Measurements from ENCODE around the gene IRF2BP2.
A peak's percentile ranks its signal among the peaks of the same experiment; 100 is the strongest.

Gene IRF2BP2

GRCh38 chr1:234600418-234601281, 9.3 kb downstream of the IRF2BP2 start:
- Histone ChIP-seq H3K4me2 (ENCODE audit: low read length) (peak overlapping the region; percentile 99), H3K4me1 (peaks cover 17% of the 10 kb centered on the region), H3K79me2 (peaks cover 5% of the 10 kb centered on the region), H2AFZ (no peak overlapping the region), H3K9ac (no peak overlapping the region), H3K36me3 (ENCODE audit: control insufficient read depth, insufficient read depth, low read length) (peaks cover 3% of the 10 kb centered on the region), H3K4me3 (ENCODE audit: low read depth, low read length) (peak overlapping the region; percentile 56), H3K27me3 (ENCODE audit: control insufficient read depth, insufficient read depth, low read length) (no peaks in the 10 kb centered on the region), H3K27ac (peak overlapping the region; percentile 99), H3K9me3 (ENCODE audit: control insufficient read depth, low read length) (no peaks in the 10 kb centered on the region)
- TF ChIP-seq CTCF (IDR thresholded peaks at IDR 0.05) = no peak

GRCh38 chr1:234599617-234600417, 10.2 kb downstream of the IRF2BP2 start:
- Histone ChIP-seq H2AFZ (peak overlapping the region; percentile 73), H3K4me1 (peaks cover 17% of the 10 kb centered on the region), H3K9ac (peak overlapping the region; percentile 46), H3K79me2 (peaks cover 3% of the 10 kb centered on the region), H3K4me3 (ENCODE audit: low read depth, low read length) (peak overlapping the region; percentile 56), H3K4me2 (ENCODE audit: low read length) (peak overlapping the region; percentile 99), H3K27me3 (ENCODE audit: control insufficient read depth, insufficient read depth, low read length) (no peaks in the 10 kb centered on the region), H3K36me3 (ENCODE audit: control insufficient read depth, insufficient read depth, low read length) (no peaks in the 10 kb centered on the region), H3K27ac (peak overlapping the region; percentile 99), H3K9me3 (ENCODE audit: control insufficient read depth, low read length) (no peaks in the 10 kb centered on the region)
- no peak for TF ChIP-seq CTCF (IDR thresholded peaks at IDR 0.05)

GRCh38 chr1:234598974-234599616, 10.9 kb downstream of the IRF2BP2 start:
- H3K27me3 ChIP-seq (ENCODE audit: control insufficient read depth, insufficient read depth, low read length) = no peaks in the 10 kb centered on the region
- no peak overlapping the region for H2AFZ ChIP-seq
- H3K4me1 ChIP-seq = peaks cover 17% of the 10 kb centered on the region
- no peaks in the 10 kb centered on the region for H3K9me3 ChIP-seq (ENCODE audit: control insufficient read depth, low read length)
- H3K27ac ChIP-seq = peak overlapping the region; percentile 99
- H3K36me3 ChIP-seq (ENCODE audit: control insufficient read depth, insufficient read depth, low read length) = no peaks in the 10 kb centered on the region
- no peaks in the 10 kb centered on the region for H3K79me2 ChIP-seq
- H3K9ac ChIP-seq = no peak overlapping the region
- H3K4me2 ChIP-seq (ENCODE audit: low read length) = peak overlapping the region; percentile 89
- peak overlapping the region; percentile 56 for H3K4me3 ChIP-seq (ENCODE audit: low read depth, low read length)
- no peak for TF ChIP-seq CTCF (IDR thresholded peaks at IDR 0.05)

GRCh38 chr1:234597894-234598293, 12.1 kb downstream of the IRF2BP2 start:
- Histone ChIP-seq H3K27me3 (ENCODE audit: control insufficient read depth, insufficient read depth, low read length) (no peaks in the 10 kb centered on the region), H3K9me3 (ENCODE audit: control insufficient read depth, low read length) (no peaks in the 10 kb centered on the region), H3K36me3 (ENCODE audit: control insufficient read depth, insufficient read depth, low read length) (no peaks in the 10 kb centered on the region), H3K9ac (no peak overlapping the region), H3K79me2 (no peaks in the 10 kb centered on the region), H3K4me1 (peaks cover 16% of the 10 kb centered on the region), H2AFZ (no peak overlapping the region), H3K27ac (no peak overlapping the region), H3K4me3 (ENCODE audit: low read depth, low read length) (no peak overlapping the region), H3K4me2 (ENCODE audit: low read length) (no peak overlapping the region)
- peak; percentile 41 for TF ChIP-seq CTCF (IDR thresholded peaks at IDR 0.05)
